H9 (cell line): ENCODE measurements around the gene AKR7A3. TPM values are rescaled to one million over a fixed set of nuclear protein-coding genes. Genes with fewer than 3 reads are reported as not detected.
A peak's percentile ranks its signal among the peaks of the same experiment; 100 is the strongest.

Experiments used
- DNase-seq: peaks from one replicate; pipeline ENCODE4 v3.0.0-alpha.2; 2017
- H2AFZ ChIP-seq: one replicate; pipeline ENCODE4 v1.6.1; 2013; ENCODE audit warnings: mild to moderate bottlenecking, low read length, control low read depth, moderate library complexity
- H2AK5ac ChIP-seq: 2 replicates; pipeline ENCODE4 v1.6.1; 2013; ENCODE audit warnings: low read length, control low read depth, mixed read lengths; ENCODE audit not compliant: insufficient read length
- H2BK120ac ChIP-seq: one replicate; pipeline ENCODE4 v1.6.1; 2013; ENCODE audit warnings: low read depth, mild to moderate bottlenecking, low read length, control low read depth, inconsistent platforms; ENCODE audit not compliant: poor library complexity, severe bottlenecking
- H2BK12ac ChIP-seq: 2 replicates; pipeline ENCODE4 v1.6.1; 2013; ENCODE audit warnings: low read length, control low read depth, mixed read lengths, low read depth; ENCODE audit not compliant: insufficient read length
- H2BK15ac ChIP-seq: 2 replicates; pipeline ENCODE4 v1.6.1; 2013; ENCODE audit warnings: low read depth, low read length, control low read depth
- H2BK20ac ChIP-seq: one replicate; pipeline ENCODE4 v1.6.1; 2013; ENCODE audit warnings: low read depth, mild to moderate bottlenecking, low read length, control low read depth, inconsistent platforms; ENCODE audit not compliant: poor library complexity, severe bottlenecking
- H2BK5ac ChIP-seq: 2 replicates; pipeline ENCODE4 v1.6.1; 2013; ENCODE audit warnings: low read length, control low read depth, mixed read lengths; ENCODE audit not compliant: insufficient read length
- H3K14ac ChIP-seq: 2 replicates; pipeline ENCODE4 v1.6.1; 2013; ENCODE audit warnings: low read length, control low read depth; ENCODE audit not compliant: insufficient read depth
- H3K18ac ChIP-seq: 2 replicates; pipeline ENCODE4 v1.6.1; 2013; ENCODE audit warnings: low read depth, mild to moderate bottlenecking, mixed read lengths, low read length, control low read depth; ENCODE audit not compliant: insufficient read length
- H3K23ac ChIP-seq: 2 replicates; pipeline ENCODE4 v1.6.1; 2013; ENCODE audit warnings: low read length, control low read depth, mixed read lengths, low read depth; ENCODE audit not compliant: insufficient read length
- H3K23me2 ChIP-seq: 2 replicates; pipeline ENCODE4 v1.6.1; 2013; ENCODE audit warnings: low read depth, mild to moderate bottlenecking, mixed read lengths, low read length, control low read depth; ENCODE audit not compliant: insufficient read length, poor library complexity, severe bottlenecking
- H3K27ac ChIP-seq: 2 replicates; pipeline ENCODE4 v1.5.1; 2013; ENCODE audit warnings: low read length, control low read depth, mixed read lengths, low read depth; ENCODE audit not compliant: insufficient read length
- H3K27me3 ChIP-seq: 2 replicates; pipeline ENCODE4 v1.6.1; 2013; ENCODE audit warnings: low read length, control low read depth, inconsistent platforms; ENCODE audit not compliant: insufficient read depth
- H3K4ac ChIP-seq: 2 replicates; pipeline ENCODE4 v1.6.1; 2013; ENCODE audit warnings: low read depth, mild to moderate bottlenecking, control low read depth, inconsistent platforms, low read length, moderate library complexity
- H3K4me1 ChIP-seq: 2 replicates; pipeline ENCODE4 v1.6.1; 2013; ENCODE audit warnings: low read length, control low read depth, inconsistent platforms; ENCODE audit not compliant: insufficient read depth
- H3K4me2 ChIP-seq: 2 replicates; pipeline ENCODE4 v1.6.1; 2013; ENCODE audit warnings: low read length, control low read depth, mixed read lengths; ENCODE audit not compliant: insufficient read length, insufficient read depth
- H3K56ac ChIP-seq: 2 replicates; pipeline ENCODE4 v1.6.1; 2013; ENCODE audit warnings: low read depth, mild to moderate bottlenecking, mixed read lengths, low read length, control low read depth; ENCODE audit not compliant: insufficient read length
- H3K79me1 ChIP-seq: 2 replicates; pipeline ENCODE4 v1.6.1; 2013; ENCODE audit warnings: low read depth, mild to moderate bottlenecking, moderate library complexity, low read length, control low read depth, inconsistent platforms; ENCODE audit not compliant: insufficient read depth, poor library complexity, severe bottlenecking
- H3K79me2 ChIP-seq: 2 replicates; pipeline ENCODE4 v1.6.1; 2013; ENCODE audit warnings: low read length, control low read depth, inconsistent platforms; ENCODE audit not compliant: insufficient read depth
- H3K9ac ChIP-seq: 2 replicates; pipeline ENCODE4 v1.6.1; 2013; ENCODE audit warnings: low read length, control low read depth, mixed read lengths; ENCODE audit not compliant: insufficient read length; ENCODE audit errors: extremely low read depth
- H3K9me3 ChIP-seq: one replicate; pipeline ENCODE4 v1.6.1; 2013; ENCODE audit warnings: low read depth, low read length, inconsistent platforms; ENCODE audit not compliant: control insufficient read depth
- H3T11ph ChIP-seq: one replicate; pipeline ENCODE4 v1.6.1; 2013; ENCODE audit warnings: mild to moderate bottlenecking, low read length, control low read depth, inconsistent platforms
- H4K20me1 ChIP-seq: one replicate; pipeline ENCODE4 v1.6.1; 2013; ENCODE audit not compliant: control insufficient read depth, insufficient read length, insufficient read depth
- H4K5ac ChIP-seq: 2 replicates; pipeline ENCODE4 v1.6.1; 2013; ENCODE audit warnings: low read depth, mild to moderate bottlenecking, mixed read lengths, low read length, control low read depth; ENCODE audit not compliant: insufficient read length
- H4K8ac ChIP-seq: replicated peaks from 2 replicates; pipeline ENCODE4 v1.6.1; 2013; ENCODE audit warnings: low read length, control low read depth, mixed read lengths, low read depth; ENCODE audit not compliant: insufficient read length
- H4K91ac ChIP-seq: 2 replicates; pipeline ENCODE4 v1.6.1; 2013; ENCODE audit warnings: low read depth, mild to moderate bottlenecking, moderate library complexity, mixed read lengths, low read length, control low read depth; ENCODE audit not compliant: insufficient read length
- H3K27ac Mint-ChIP-seq, 3 experiments: 2 replicates in 2 of 3; 3 replicates in 1 of 3; pipeline ENCODE4 v1.8.0; 2020 to 2021; ENCODE audit warnings: mixed read lengths in 3 of 3, mild to moderate bottlenecking in 1 of 3, moderate library complexity in 1 of 3
- H3K27me3 Mint-ChIP-seq: 2 replicates; pipeline ENCODE4 v1.8.0; 2021; ENCODE audit warnings: low read depth, mild to moderate bottlenecking, moderate library complexity, mixed read lengths
- H3K36me3 Mint-ChIP-seq, 3 experiments: 2 replicates in 2 of 3; 3 replicates in 1 of 3; pipeline ENCODE4 v1.8.0; 2020 to 2021; ENCODE audit warnings: low read depth in 3 of 3, mixed read lengths in 3 of 3; ENCODE audit not compliant: insufficient read depth in 1 of 3
- H3K4me1 Mint-ChIP-seq, 2 experiments: 2 replicates each; pipeline ENCODE4 v1.8.0; 2020; ENCODE audit warnings: mixed read lengths in 2 of 2
- H3K4me3 Mint-ChIP-seq, 2 experiments: 2 replicates in 1 of 2; 3 replicates in 1 of 2; pipeline ENCODE4 v1.8.0; 2020 to 2021; ENCODE audit warnings: mild to moderate bottlenecking in 2 of 2, mixed read lengths in 2 of 2, moderate library complexity in 1 of 2
- H3K9me3 Mint-ChIP-seq, 2 experiments: 2 replicates in 1 of 2; 3 replicates in 1 of 2; pipeline ENCODE4 v1.8.0; 2020; ENCODE audit warnings: mild to moderate bottlenecking in 2 of 2, mixed read lengths in 2 of 2, moderate library complexity in 1 of 2
- CTCF ChIP-seq: fragments of 200-600 bp; sonication (generic); conservative IDR thresholded peaks from 3 replicates; pipeline ENCODE4 v1.8.0; 2021; ENCODE audit warnings: antibody characterized with exemption, mild to moderate bottlenecking
- WGBS: extraction: QIAGEN DNeasy Blood & Tissue Kit; methylation state at CpG from one replicate; pipeline ENCODE4 v1.1.7; 2013; ENCODE audit warnings: missing lambda C conversion rate, low lambda C conversion rate, mixed read lengths; ENCODE audit not compliant: insufficient read length; ENCODE audit errors: extremely low coverage; 5-methylcytosine and 5-hydroxymethylcytosine counted together
- total RNA-seq: library from RNA; stranded (reverse); gene quantifications from 2 replicates; pipeline ENCODE4 v1.2.1, GENCODE V29; 2021

The AKR7A3 gene
- total RNA-seq, 1 experiment from 2014 or later: 0.74 TPM

GRCh38 chr1:19289244-19289643 lies 674 bp upstream of the AKR7A3 start:
- Histone ChIP-seq H2BK12ac (no peak overlapping the region), H3K79me2 (no peaks in the 10 kb centered on the region), H2BK20ac (no peak overlapping the region), H2AFZ (no peak overlapping the region), H3T11ph (no peak overlapping the region), H4K20me1 (no peaks in the 10 kb centered on the region), H3K27ac (no peak overlapping the region), H3K14ac (no peak overlapping the region), H3K56ac (no peak overlapping the region), H4K91ac (no peak overlapping the region), H3K18ac (no peak overlapping the region), H3K9me3 (peaks cover under 1% of the 10 kb centered on the region), H2BK5ac (no peak overlapping the region), H3K4me2 (peak overlapping the region; percentile 44), H3K9ac (no peak overlapping the region), H2AK5ac (no peak overlapping the region), H3K23me2 (peaks cover 5% of the 10 kb centered on the region), H4K8ac (no peak overlapping the region), H4K5ac (no peak overlapping the region), H2BK15ac (no peak overlapping the region), H3K4ac (no peak overlapping the region), H3K23ac (no peak overlapping the region), H3K27me3 (no peaks in the 10 kb centered on the region; the same call in 1 of the 2 replicates), H2BK120ac (no peak overlapping the region), H3K4me1 (no peaks in the 10 kb centered on the region), H3K79me1 (no peaks in the 10 kb centered on the region)
- WGBS: no CpG with 5 or more reads among the region's 2 CpGs
- H3K36me3 Mint-ChIP-seq: peaks cover 7 to 12% (median 12%) of the 10 kb centered on the region in 3 experiments
- H3K4me1 Mint-ChIP-seq: peaks cover 3 to 7% of the 10 kb centered on the region in 2 experiments
- peaks cover 35% of the 10 kb centered on the region for H3K27me3 Mint-ChIP-seq
- DNase-seq: no peak
- peaks cover 17 to 20% of the 10 kb centered on the region in 2 experiments for H3K9me3 Mint-ChIP-seq
- no peak for TF ChIP-seq CTCF
- H3K27ac Mint-ChIP-seq: no peak overlapping the region
- H3K4me3 Mint-ChIP-seq: peak overlapping the region; percentile 52 to 69
